HK-2 (cell line): ENCODE data around the gene TEKT3.
A peak's percentile ranks its signal among the peaks of the same experiment; 100 is the strongest.

Experiments used
- DNase-seq: peaks from one replicate; pipeline ENCODE4 v3.0.0-alpha.2; 2018; ENCODE audit not compliant: unreplicated experiment

Gene TEKT3

GRCh38 chr17:15341385-15341849 is at the start of gene TEKT3:
Gene TEKT3 (minus strand): TSS chr17:15341597. CDS start chr17:15331585, 10,012 bp downstream.
- peak; percentile 58 for DNase-seq

DNA sequence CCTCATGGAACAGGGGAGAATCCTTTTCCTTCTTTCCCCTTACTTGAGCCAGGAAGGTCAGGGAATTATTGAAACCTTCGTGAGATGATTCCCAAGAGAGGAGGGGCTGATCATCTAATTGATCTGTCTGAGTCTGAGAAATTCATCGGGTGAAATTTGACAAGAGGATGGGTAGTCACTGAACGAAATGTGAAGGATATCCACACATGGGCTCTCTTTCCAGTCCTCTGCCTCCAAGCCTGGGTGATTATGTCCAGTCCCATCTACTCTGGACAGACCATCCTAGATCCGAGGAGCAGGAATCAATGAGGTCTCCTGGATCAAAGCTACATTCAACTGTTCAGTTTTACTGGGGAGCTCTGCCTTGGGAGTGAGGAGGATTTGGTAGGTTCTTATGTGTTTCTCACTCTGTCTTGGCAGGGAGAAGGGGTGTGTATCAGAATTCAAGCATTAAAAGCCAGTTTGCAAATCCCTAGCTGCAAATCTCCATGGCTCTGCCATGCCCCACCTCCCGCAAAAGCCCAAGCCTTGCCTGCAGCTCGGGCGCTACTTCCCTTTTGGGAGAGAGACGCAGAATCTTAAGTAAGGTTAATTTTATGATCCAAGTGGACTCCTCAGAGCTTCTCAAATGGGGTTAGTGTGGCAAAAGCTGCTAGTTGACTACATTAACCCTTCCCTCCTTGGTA is 47.1 kb upstream of the TEKT3 start:
- DNase-seq: no peak

- DNase-seq: no peak
These were observed 44.7 kb upstream of the TEKT3 start for GRCh38 chr17:15386083-15386482.

- DNase-seq: no peak
These were observed 43.9 kb upstream of the TEKT3 start for GRCh38 chr17:15385305-15385704.

- DNase-seq: no peak
These were observed 42.9 kb upstream of the TEKT3 start for GRCh38 chr17:15384142-15384787.

- DNase-seq: no peak
These were observed 41.5 kb upstream of the TEKT3 start for GRCh38 chr17:15382914-15383313.

- no peak for DNase-seq
These were observed 40.3 kb upstream of the TEKT3 start for GRCh38 chr17:15381707-15382106.

DNA sequence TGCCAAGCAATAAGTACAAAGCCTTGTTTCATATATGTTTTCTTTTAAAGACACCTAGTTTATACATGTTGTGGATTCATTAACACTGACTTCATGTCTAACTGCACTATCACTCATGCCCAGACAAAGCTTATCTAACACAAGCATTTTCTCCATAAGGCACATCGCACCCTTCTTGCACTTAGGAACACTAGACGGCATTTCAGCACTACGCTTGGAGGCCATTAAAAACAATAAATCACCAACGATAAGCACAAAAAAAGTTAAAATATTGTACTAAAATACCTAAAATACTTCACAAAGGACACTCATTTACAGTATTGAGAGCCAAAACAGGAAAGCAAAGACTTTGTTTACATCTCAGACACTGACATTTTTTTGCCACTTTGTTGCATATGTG is 39.0 kb upstream of the TEKT3 start:
- no peak for DNase-seq

DNA sequence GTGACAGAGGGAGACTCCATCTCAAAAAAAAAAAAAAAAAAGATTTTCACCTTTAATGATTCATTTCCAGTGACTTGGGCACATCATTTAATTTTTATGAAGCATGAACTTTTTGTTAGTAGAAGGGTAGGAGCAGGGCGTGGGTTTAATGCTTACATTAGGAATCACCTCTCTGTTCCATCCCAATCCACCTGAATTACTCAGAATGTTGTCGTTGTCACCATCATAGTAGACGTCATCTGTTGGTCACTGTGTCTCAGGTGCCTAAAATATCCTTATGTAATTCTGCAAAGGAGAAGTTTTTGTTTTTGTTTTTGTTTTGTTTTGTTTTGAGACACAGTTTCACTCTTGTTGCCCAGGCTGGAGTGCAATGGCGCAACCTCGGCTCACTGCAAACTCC is 38.3 kb upstream of the TEKT3 start:
- DNase-seq: no peak

GRCh38 chr17:15378243-15378642 is 36.8 kb upstream of the TEKT3 start:
- DNase-seq: no peak

GRCh38 chr17:15377616-15378015 is 36.2 kb upstream of the TEKT3 start:
- DNase-seq: no peak

GRCh38 chr17:15377200-15377599 is 35.8 kb upstream of the TEKT3 start:
- no peak for DNase-seq

GRCh38 chr17:15371376-15372130 is 30.2 kb upstream of the TEKT3 start:
- no peak for DNase-seq

- no peak for DNase-seq
These were observed 27.2 kb upstream of the TEKT3 start for GRCh38 chr17:15368600-15368999.

DNA sequence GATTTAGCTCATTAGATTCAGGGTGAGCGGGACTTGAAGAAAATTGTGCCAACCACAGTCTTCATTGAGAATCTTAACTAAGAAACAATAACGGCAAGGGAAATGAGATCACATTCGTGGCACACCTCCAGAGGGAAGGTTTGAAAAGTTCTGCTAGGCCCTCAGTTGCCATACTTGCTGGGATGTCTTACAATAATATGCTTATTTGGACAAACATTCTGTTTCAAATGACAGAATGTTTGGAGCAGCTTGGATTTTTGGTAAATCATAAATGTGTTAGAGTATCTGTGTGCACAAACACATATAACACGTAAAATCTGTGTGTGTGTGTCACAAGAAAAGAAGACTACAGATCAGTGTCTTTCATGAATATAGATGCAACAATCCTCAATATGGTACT is 24.6 kb upstream of the TEKT3 start:
- no peak for DNase-seq

DNA sequence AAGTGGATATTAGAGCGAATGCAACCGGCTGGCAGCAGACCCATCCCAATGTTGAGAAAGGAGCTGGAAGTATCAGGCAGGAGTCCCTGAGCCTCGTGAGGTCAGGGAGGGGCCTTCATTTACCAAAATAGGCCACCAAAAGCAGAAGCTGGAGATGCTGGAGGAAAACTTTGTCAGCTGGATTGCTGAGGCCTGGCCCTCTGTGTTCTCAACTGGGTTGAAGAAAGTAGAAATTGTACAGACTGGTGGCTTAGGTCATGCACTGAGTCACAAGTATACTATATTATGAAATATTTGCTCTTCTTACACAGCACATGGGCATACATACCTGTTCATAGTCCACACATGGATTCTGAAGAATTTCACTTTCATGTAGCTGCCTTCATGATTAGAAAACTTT is 23.2 kb upstream of the TEKT3 start:
- DNase-seq: no peak

GRCh38 chr17:15363702-15364101 is 22.3 kb upstream of the TEKT3 start:
- DNase-seq: no peak

DNA sequence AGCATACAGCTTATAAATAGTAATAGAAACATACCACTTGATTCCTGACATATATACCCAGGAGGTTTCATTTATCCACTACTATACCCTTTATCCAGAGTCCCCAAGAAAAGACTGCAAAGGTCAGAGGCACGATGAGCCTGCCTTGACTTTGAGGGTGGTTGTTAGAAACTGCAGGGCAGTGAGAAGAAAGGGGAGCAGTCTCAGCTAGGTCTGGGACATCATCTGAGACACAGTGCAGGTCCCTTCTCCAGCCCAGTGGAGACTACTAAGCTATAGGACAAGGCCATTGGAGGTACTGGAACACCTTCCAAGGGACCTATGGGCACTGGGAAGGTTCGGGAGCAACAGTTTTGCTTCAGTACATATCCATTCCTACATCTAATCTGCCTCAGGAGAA is 20.2 kb upstream of the TEKT3 start:
- DNase-seq: no peak

DNA sequence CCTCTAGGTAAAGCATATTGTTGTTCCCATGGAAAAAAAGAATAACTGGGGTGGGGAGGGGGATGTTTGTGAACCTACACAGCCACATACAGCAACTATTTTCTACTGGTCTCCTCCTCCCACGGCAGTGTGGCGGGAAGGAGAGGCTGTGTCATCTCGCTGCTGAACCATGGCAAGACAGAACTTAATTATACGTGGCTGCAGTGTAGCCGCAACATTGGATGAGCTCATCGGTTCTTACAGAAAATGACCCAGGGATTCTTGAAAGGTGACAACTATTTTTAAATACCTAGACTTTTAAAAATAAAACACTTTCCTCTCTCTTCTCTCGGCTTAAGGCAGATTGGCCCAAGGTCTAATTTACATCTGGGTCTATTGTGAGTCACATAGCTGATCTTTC is 19.8 kb upstream of the TEKT3 start:
- peak; percentile 21 for DNase-seq

- no peak for DNase-seq
These were observed 12.9 kb upstream of the TEKT3 start for GRCh38 chr17:15354256-15354655.

GRCh38 chr17:15351925-15352324 is 10.5 kb upstream of the TEKT3 start:
- no peak for DNase-seq

- no peak for DNase-seq
These were observed 10.1 kb upstream of the TEKT3 start for GRCh38 chr17:15351478-15351840.
